ENCODE measurements around the gene STRADA. TPM values are rescaled to one million over a fixed set of nuclear protein-coding genes. Genes with fewer than 3 reads are reported as not detected.

Gene STRADA
- total RNA-seq, 4 donors from 2014 or later = 14.2 to 52.8 (median 40.4) TPM

DNA sequence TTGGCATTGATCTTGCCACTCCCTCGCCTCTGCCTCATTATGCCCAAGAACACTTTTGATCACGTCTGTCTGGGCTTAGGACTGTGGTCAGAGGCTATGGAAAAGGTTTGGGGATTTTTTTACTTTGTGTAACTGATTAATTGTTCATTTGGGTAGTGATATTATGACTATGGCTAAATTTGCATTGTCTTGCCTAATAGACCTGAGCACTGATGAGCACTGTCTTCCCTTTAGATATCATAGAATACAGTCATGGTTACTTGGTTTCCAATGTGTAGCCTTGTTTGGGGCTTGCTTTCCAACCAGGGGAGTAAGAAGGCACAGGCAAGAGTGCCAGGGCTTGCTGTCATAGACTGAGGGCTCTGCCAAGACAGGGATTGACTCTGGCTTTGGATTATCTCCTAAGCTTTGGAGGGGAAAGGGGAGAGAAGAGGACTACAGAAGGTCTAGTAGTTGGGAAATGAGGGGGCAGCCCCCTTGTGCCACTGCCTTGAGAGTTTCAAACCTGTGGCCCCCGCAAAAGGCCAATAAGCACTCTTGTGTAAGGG lies 55.4 kb downstream of the STRADA start:
- Histone ChIP-seq H3K27me3 (no peaks in the 10 kb centered on the region), H3K4me3 (no peak overlapping the region), H3K27ac (no peak overlapping the region), H3K9me3 (no peaks in the 10 kb centered on the region), H3K4me1 (no peaks in the 10 kb centered on the region), H3K36me3 (peaks cover 0 to 76% (median 0%) of the 10 kb centered on the region in 3 donors)
- DNase-seq = no peak
- TF ChIP-seq, protein P1, sequence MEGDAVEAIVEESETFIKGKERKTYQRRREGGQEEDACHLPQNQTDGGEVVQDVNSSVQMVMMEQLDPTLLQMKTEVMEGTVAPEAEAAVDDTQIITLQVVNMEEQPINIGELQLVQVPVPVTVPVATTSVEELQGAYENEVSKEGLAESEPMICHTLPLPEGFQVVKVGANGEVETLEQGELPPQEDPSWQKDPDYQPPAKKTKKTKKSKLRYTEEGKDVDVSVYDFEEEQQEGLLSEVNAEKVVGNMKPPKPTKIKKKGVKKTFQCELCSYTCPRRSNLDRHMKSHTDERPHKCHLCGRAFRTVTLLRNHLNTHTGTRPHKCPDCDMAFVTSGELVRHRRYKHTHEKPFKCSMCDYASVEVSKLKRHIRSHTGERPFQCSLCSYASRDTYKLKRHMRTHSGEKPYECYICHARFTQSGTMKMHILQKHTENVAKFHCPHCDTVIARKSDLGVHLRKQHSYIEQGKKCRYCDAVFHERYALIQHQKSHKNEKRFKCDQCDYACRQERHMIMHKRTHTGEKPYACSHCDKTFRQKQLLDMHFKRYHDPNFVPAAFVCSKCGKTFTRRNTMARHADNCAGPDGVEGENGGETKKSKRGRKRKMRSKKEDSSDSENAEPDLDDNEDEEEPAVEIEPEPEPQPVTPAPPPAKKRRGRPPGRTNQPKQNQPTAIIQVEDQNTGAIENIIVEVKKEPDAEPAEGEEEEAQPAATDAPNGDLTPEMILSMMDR (IDR thresholded peaks at IDR 0.05) = no peak
- TF ChIP-seq POLR2A (IDR thresholded peaks at IDR 0.05) = no peak

GRCh38 chr17:63685578-63685977 lies 56.0 kb downstream of the STRADA start:
- Histone ChIP-seq H3K4me3 (no peak overlapping the region), H3K4me1 (no peaks in the 10 kb centered on the region), H3K36me3 (peaks cover 0 to 70% (median 0%) of the 10 kb centered on the region in 3 donors), H3K27me3 (no peaks in the 10 kb centered on the region), H3K9me3 (no peaks in the 10 kb centered on the region), H3K27ac (no peak overlapping the region)
- TF ChIP-seq, protein P1 (IDR thresholded peaks at IDR 0.05) = no peak
- TF ChIP-seq POLR2A (IDR thresholded peaks at IDR 0.05) = no peak
- DNase-seq = no peak

DNA sequence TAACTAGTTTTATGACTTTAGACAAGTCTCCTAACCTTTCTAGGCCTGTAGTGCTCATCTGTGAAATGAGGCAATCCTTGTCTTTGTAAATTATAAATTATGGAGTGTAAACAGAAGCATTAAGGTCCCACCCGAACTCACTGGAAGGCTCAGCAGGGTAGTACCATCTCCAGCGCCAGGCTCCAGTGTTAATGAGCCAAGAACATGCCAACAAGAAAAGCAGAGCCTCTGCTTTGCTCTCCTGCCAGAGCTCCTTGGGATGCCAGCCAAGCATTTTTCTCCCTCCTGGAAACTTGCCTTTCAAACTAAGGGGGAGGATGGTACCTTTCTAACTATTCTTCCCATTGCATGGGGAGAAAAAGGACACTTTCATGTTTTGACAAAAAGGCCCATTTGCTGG lies 56.6 kb downstream of the STRADA start:
- TF ChIP-seq, protein P1 (IDR thresholded peaks at IDR 0.05) = no peak
- TF ChIP-seq POLR2A (IDR thresholded peaks at IDR 0.05) = no peak
- Histone ChIP-seq H3K4me1 (no peaks in the 10 kb centered on the region), H3K36me3 (peaks cover 0 to 67% (median 0%) of the 10 kb centered on the region in 3 donors)

DNA sequence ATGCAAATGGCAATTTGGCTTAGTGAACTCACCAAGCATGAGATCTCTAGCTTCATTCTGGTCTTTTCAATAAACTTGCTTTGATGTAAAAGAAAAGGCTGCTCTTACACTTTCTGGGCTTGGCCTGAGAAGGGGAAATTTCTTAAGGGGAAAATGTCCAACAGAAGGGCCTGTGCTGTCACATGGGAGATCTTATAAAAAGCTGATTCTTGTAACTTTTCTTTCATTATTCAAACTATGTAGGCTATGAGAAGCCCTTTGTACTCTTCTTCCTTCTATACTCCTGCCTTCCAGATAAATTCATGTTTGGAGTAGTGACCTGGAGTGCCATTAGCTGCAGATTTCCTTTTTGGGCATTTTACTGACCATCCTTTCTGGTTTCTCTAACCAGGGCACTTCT lies 58.6 kb downstream of the STRADA start:
- no peak for DNase-seq
- Histone ChIP-seq H3K36me3 (peaks cover 0 to 47% (median 0%) of the 10 kb centered on the region in 3 donors), H3K4me1 (no peaks in the 10 kb centered on the region), H3K4me3 (no peak overlapping the region), H3K27ac (no peak overlapping the region), H3K27me3 (no peaks in the 10 kb centered on the region), H3K9me3 (no peaks in the 10 kb centered on the region)
- TF ChIP-seq, protein P1 (IDR thresholded peaks at IDR 0.05) = no peak
- TF ChIP-seq POLR2A (IDR thresholded peaks at IDR 0.05) = no peak

More for the DNA sequence above, 56.6 kb downstream of the STRADA start:
- Histone ChIP-seq H3K27ac (no peak overlapping the region), H3K9me3 (no peaks in the 10 kb centered on the region), H3K27me3 (no peaks in the 10 kb centered on the region), H3K4me3 (no peak overlapping the region)
- peak in 1 of 3 donors; percentile 3 for DNase-seq

DNA sequence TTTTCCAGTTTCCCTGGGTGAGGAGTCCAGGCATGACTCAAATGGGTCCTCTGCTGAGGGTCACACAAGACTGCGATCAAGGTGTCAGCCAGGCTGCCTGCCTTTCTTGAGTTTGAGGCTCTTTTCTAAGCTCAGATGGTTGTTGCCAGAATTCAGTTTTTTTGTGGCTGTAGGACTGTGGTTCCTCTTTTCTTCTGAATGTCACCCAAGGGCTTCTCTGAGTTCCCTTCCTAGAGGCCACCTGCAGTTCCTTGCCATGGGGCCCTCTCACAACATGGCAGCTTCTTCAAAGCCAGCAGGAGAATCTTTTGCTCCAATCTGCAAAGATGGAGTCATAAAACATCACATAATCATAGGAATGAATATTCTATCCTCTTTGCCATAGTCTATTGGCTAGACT lies 59.2 kb downstream of the STRADA start:
- Histone ChIP-seq H3K36me3 (peaks cover 0 to 51% (median 0%) of the 10 kb centered on the region in 3 donors), H3K27me3 (no peaks in the 10 kb centered on the region), H3K9me3 (no peaks in the 10 kb centered on the region), H3K4me3 (no peak overlapping the region), H3K27ac (no peak overlapping the region), H3K4me1 (no peaks in the 10 kb centered on the region)
- no peak for DNase-seq
- no peak for TF ChIP-seq POLR2A (IDR thresholded peaks at IDR 0.05)
- TF ChIP-seq, protein P1 (IDR thresholded peaks at IDR 0.05) = no peak

Measured in Peyer's patch (tissue), 4 donors.